ENCODE results near the gene DEXI. TPM values are rescaled to one million over a fixed set of nuclear protein-coding genes. Genes with fewer than 3 reads are reported as not detected.

The DEXI gene
- total and polyA plus RNA-seq, 10 donors, result 14.9 to 81.5 (median 33.5) TPM

- peak overlapping the region in 3 of 8 donors; percentile 80 to 93 (median 92) for H3K4me3 ChIP-seq
- no peaks in the 10 kb centered on the region for H3K9me3 ChIP-seq
- peak; percentile 39 for DNase-seq
- H3K36me3 ChIP-seq, result peaks cover 0 to 19% (median 2%) of the 10 kb centered on the region in 6 donors
- intact Hi-C loops (cut with DNase I; ENCODE audit: low total_unique reads), result no loop called here
- 17 to 33% (median 20%) methylated on average over 4 to 7 of the region's 7 CpGs for WGBS, 5 donors
- no peaks in the 10 kb centered on the region for H3K27me3 ChIP-seq (replicated peaks in 1 of 7)
- peak overlapping the region in 6 of 8 donors; percentile 46 to 92 (median 86) for H3K27ac ChIP-seq
- H3K4me1 ChIP-seq, result peaks cover 78 to 94% (median 92%) of the 10 kb centered on the region in 6 donors
- TF ChIP-seq POLR2A (IDR thresholded peaks at IDR 0.05), result no peak
- TF ChIP-seq POLR2AphosphoS5 (IDR thresholded peaks at IDR 0.05), result peak; percentile 29 to 49 (median 44)
- TF ChIP-seq, protein P1, sequence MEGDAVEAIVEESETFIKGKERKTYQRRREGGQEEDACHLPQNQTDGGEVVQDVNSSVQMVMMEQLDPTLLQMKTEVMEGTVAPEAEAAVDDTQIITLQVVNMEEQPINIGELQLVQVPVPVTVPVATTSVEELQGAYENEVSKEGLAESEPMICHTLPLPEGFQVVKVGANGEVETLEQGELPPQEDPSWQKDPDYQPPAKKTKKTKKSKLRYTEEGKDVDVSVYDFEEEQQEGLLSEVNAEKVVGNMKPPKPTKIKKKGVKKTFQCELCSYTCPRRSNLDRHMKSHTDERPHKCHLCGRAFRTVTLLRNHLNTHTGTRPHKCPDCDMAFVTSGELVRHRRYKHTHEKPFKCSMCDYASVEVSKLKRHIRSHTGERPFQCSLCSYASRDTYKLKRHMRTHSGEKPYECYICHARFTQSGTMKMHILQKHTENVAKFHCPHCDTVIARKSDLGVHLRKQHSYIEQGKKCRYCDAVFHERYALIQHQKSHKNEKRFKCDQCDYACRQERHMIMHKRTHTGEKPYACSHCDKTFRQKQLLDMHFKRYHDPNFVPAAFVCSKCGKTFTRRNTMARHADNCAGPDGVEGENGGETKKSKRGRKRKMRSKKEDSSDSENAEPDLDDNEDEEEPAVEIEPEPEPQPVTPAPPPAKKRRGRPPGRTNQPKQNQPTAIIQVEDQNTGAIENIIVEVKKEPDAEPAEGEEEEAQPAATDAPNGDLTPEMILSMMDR (IDR thresholded peaks at IDR 0.05 in 8 of 11, conservative IDR thresholded peaks at IDR 0.05 in 3 of 11), result no peak
Observed at GRCh38 chr16:10938321-10938720, 3.9 kb downstream of the DEXI start.

- intact Hi-C loops (cut with DNase I; ENCODE audit: low total_unique reads), result no loop called here
- TF ChIP-seq, protein P1 (IDR thresholded peaks at IDR 0.05 in 8 of 11, conservative IDR thresholded peaks at IDR 0.05 in 3 of 11), result no peak
- TF ChIP-seq POLR2A (IDR thresholded peaks at IDR 0.05) (no peak), POLR2AphosphoS5 (IDR thresholded peaks at IDR 0.05) (peak in 2 of 3 donors; percentile 50 to 54)
- peak overlapping the region in 6 of 8 donors; percentile 3 to 93 (median 50) for H3K4me3 ChIP-seq
- peak overlapping the region; percentile 46 to 92 (median 80) for H3K27ac ChIP-seq
- H3K4me1 ChIP-seq, result peaks cover 72 to 94% (median 89%) of the 10 kb centered on the region in 6 donors
- no peaks in the 10 kb centered on the region for H3K9me3 ChIP-seq
- 23 to 35% (median 31%) methylated on average over 6 to 11 of the region's 11 CpGs for WGBS, 5 donors
- H3K27me3 ChIP-seq (replicated peaks in 1 of 7), result no peaks in the 10 kb centered on the region
- DNase-seq, result peak; percentile 74
- H3K36me3 ChIP-seq, result peaks cover 0 to 27% (median 2%) of the 10 kb centered on the region in 6 donors
Observed at GRCh38 chr16:10937068-10937859, 5.0 kb downstream of the DEXI start.

DNA sequence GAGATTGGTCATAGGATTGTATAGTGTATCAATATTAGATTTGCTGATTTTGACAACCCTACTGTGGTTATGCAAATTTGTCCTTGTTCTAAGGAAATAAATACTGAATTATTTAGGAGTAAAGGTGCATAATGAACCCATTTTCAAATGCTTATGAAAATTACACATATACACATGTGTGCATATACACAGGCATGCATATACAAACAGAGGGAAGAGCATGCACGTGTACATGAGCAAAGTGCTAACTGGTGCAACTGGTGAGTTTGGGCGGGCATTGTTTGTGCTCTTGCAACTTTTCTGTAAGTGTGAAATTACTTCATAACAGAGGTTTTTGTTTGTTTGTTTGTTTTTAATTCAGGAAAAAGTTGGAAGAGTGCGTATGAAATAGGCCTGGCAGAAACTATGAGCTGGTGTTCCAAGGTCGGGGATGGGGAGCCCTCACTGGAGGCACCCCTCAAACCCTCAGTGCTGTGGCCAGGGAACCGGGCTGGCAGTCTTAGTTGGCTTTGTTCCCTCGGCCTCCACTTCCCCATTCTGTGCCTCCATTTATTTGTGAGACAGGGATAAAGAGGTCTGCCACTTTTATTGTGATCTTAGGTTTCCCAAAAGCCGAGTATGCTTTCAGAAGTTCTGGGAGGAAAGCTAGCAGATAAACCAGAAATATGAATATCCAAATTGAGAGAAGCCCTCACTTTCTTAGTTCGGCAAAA, 5.8 kb downstream of the DEXI start:
- intact Hi-C loops (cut with DNase I; ENCODE audit: low total_unique reads), result no loop called here
- peak overlapping the region; percentile 46 to 92 (median 80) for H3K27ac ChIP-seq
- 41 to 60% (median 52%) methylated on average over 8 of the region's 8 CpGs for WGBS, 5 donors
- peaks cover 72 to 100% (median 88%) of the 10 kb centered on the region in 6 donors for H3K4me1 ChIP-seq
- H3K9me3 ChIP-seq, result no peaks in the 10 kb centered on the region
- DNase-seq, result peak; percentile 66
- H3K4me3 ChIP-seq, result peak overlapping the region in 1 of 8 donors; percentile 80
- TF ChIP-seq, protein P1 (IDR thresholded peaks at IDR 0.05 in 8 of 11, conservative IDR thresholded peaks at IDR 0.05 in 3 of 11), result no peak
- TF ChIP-seq POLR2AphosphoS5 (IDR thresholded peaks at IDR 0.05), result no peak
- no peak for TF ChIP-seq POLR2A (IDR thresholded peaks at IDR 0.05)
- H3K27me3 ChIP-seq (replicated peaks in 1 of 7), result no peaks in the 10 kb centered on the region
- peaks cover 0 to 36% (median 2%) of the 10 kb centered on the region in 6 donors for H3K36me3 ChIP-seq

All from spleen (tissue), 11 donors.